HepG2 (cell line): ENCODE results near the gene BBOF1. TPM values are rescaled to one million over a fixed set of nuclear protein-coding genes. Genes with fewer than 3 reads are reported as not detected.

Source experiments
- ATF1 ChIP-seq: IDR thresholded peaks from 2 replicates; pipeline ENCODE4 v1.6.1; 2016; ENCODE audit warnings: mild to moderate bottlenecking, control low read depth
- CEBPB ChIP-seq: IDR thresholded peaks from 2 replicates; pipeline ENCODE4 v1.6.1; 2011; ENCODE audit warnings: low read depth, low read length, improper control_type of control experiment, borderline replicate concordance
- CENPX ChIP-seq: sonication (generic); formaldehyde crosslinking; IDR thresholded peaks from 2 replicates; pipeline ENCODE4 v1.9.0; 2021; ENCODE audit warnings: mild to moderate bottlenecking, missing genetic modification reagents, moderate library complexity
- CREM ChIP-seq, 2 experiments: sonication (generic) in 1 of 2; formaldehyde crosslinking in 1 of 2; IDR thresholded peaks; 2 replicates each; pipeline versions ENCODE4 v1.4.0 to v1.6.1; 2016 to 2020; ENCODE audit warnings: antibody characterized with exemption in 1 of 2, mild to moderate bottlenecking in 1 of 2, missing genetic modification reagents in 1 of 2
- CTCF ChIP-seq: sonication (generic); formaldehyde crosslinking; IDR thresholded peaks from 2 replicates; pipeline ENCODE4 v1.5.0; 2020; ENCODE audit warnings: mild to moderate bottlenecking, missing genetic modification reagents, moderate library complexity
- HNRNPK ChIP-seq: fragments of 200-400 bp; formaldehyde crosslinking; IDR thresholded peaks from 2 replicates; pipeline ENCODE4 v1.6.1; 2018; ENCODE audit warnings: low read length, low read depth, moderate library complexity, mild to moderate bottlenecking; ENCODE audit not compliant: poor library complexity, severe bottlenecking
- IRF2 ChIP-seq: IDR thresholded peaks from 2 replicates; pipeline ENCODE4 v1.6.1; 2018; ENCODE audit warnings: missing genetic modification reagents, missing compliant biosample characterization
- LRRFIP1 ChIP-seq: sonication (generic); formaldehyde crosslinking; conservative IDR thresholded peaks from 2 replicates; pipeline ENCODE4 v1.4.0; 2020; ENCODE audit warnings: missing genetic modification reagents
- MAFF ChIP-seq: IDR thresholded peaks from 2 replicates; pipeline ENCODE4 v1.6.1; 2011; ENCODE audit warnings: low read depth, low read length, improper control_type of control experiment
- RARG ChIP-seq: sonication (generic); formaldehyde crosslinking; IDR thresholded peaks from 2 replicates; pipeline ENCODE4 v1.4.0; 2020; ENCODE audit warnings: low read depth, mild to moderate bottlenecking, missing genetic modification reagents
- WIZ ChIP-seq: sonication (generic); formaldehyde crosslinking; IDR thresholded peaks from 2 replicates; pipeline ENCODE4 v1.5.1; 2020; ENCODE audit warnings: mild to moderate bottlenecking, missing genetic modification reagents
- ZBTB26 ChIP-seq: IDR thresholded peaks from 2 replicates; pipeline ENCODE4 v1.6.1; 2016; ENCODE audit warnings: missing compliant biosample characterization, missing genetic modification reagents, borderline replicate concordance
- ZKSCAN5 ChIP-seq: sonication (generic); formaldehyde crosslinking; IDR thresholded peaks from 2 replicates; pipeline ENCODE4 v1.5.1; 2020; ENCODE audit warnings: mild to moderate bottlenecking, missing genetic modification reagents
- ZNF660 ChIP-seq: sonication (generic); formaldehyde crosslinking; IDR thresholded peaks from 2 replicates; pipeline ENCODE4 v1.5.1; 2020; ENCODE audit warnings: mild to moderate bottlenecking, low read depth, missing genetic modification reagents, borderline replicate concordance
- polyA plus RNA-seq, 8 experiments: library from polyadenylated mRNA; depleted of rRNA in 3 of 8; stranded (reverse) in 7 of 8; unstranded in 1 of 8; fragments of >200 nt; fragmentation: Illumina TruSeq in 4 of 8; extraction: Trizol in 4 of 8; gene quantifications; 2 replicates each; pipeline versions ENCODE4 v1.2.1 to v1.2.3, GENCODE V29; 2011 to 2016; ENCODE audit warnings: low read depth in 4 of 8, missing spikeins in 1 of 8, mixed read lengths in 1 of 8; ENCODE audit not compliant: insufficient read depth in 1 of 8
- total RNA-seq, 5 experiments: library from RNA; depleted of rRNA; stranded (reverse); fragments of >200 nt; fragmentation: Illumina TruSeq; extraction: Trizol; gene quantifications; 2 replicates each; pipeline ENCODE4 v1.2.3, GENCODE V29; 2016; ENCODE audit warnings: low read depth in 1 of 5
- TF ChIP-seq, protein P1 (sequence below): sonication (generic); formaldehyde crosslinking; IDR thresholded peaks from 2 replicates; pipeline ENCODE4 v1.4.0; 2020; ENCODE audit warnings: mild to moderate bottlenecking, missing genetic modification reagents

The BBOF1 gene
- total and polyA plus RNA-seq, 2 of the 13 experiments (the other 11 are each of a cell fraction or from before 2014, with no cell fraction given) = 1.6 to 2.3 TPM

GRCh38 chr14:74084277-74085046 is 65.3 kb downstream of the BBOF1 start, which contains the start of the genes ALDH6A1 and LIN52 (continued):
- TF ChIP-seq, protein P1, sequence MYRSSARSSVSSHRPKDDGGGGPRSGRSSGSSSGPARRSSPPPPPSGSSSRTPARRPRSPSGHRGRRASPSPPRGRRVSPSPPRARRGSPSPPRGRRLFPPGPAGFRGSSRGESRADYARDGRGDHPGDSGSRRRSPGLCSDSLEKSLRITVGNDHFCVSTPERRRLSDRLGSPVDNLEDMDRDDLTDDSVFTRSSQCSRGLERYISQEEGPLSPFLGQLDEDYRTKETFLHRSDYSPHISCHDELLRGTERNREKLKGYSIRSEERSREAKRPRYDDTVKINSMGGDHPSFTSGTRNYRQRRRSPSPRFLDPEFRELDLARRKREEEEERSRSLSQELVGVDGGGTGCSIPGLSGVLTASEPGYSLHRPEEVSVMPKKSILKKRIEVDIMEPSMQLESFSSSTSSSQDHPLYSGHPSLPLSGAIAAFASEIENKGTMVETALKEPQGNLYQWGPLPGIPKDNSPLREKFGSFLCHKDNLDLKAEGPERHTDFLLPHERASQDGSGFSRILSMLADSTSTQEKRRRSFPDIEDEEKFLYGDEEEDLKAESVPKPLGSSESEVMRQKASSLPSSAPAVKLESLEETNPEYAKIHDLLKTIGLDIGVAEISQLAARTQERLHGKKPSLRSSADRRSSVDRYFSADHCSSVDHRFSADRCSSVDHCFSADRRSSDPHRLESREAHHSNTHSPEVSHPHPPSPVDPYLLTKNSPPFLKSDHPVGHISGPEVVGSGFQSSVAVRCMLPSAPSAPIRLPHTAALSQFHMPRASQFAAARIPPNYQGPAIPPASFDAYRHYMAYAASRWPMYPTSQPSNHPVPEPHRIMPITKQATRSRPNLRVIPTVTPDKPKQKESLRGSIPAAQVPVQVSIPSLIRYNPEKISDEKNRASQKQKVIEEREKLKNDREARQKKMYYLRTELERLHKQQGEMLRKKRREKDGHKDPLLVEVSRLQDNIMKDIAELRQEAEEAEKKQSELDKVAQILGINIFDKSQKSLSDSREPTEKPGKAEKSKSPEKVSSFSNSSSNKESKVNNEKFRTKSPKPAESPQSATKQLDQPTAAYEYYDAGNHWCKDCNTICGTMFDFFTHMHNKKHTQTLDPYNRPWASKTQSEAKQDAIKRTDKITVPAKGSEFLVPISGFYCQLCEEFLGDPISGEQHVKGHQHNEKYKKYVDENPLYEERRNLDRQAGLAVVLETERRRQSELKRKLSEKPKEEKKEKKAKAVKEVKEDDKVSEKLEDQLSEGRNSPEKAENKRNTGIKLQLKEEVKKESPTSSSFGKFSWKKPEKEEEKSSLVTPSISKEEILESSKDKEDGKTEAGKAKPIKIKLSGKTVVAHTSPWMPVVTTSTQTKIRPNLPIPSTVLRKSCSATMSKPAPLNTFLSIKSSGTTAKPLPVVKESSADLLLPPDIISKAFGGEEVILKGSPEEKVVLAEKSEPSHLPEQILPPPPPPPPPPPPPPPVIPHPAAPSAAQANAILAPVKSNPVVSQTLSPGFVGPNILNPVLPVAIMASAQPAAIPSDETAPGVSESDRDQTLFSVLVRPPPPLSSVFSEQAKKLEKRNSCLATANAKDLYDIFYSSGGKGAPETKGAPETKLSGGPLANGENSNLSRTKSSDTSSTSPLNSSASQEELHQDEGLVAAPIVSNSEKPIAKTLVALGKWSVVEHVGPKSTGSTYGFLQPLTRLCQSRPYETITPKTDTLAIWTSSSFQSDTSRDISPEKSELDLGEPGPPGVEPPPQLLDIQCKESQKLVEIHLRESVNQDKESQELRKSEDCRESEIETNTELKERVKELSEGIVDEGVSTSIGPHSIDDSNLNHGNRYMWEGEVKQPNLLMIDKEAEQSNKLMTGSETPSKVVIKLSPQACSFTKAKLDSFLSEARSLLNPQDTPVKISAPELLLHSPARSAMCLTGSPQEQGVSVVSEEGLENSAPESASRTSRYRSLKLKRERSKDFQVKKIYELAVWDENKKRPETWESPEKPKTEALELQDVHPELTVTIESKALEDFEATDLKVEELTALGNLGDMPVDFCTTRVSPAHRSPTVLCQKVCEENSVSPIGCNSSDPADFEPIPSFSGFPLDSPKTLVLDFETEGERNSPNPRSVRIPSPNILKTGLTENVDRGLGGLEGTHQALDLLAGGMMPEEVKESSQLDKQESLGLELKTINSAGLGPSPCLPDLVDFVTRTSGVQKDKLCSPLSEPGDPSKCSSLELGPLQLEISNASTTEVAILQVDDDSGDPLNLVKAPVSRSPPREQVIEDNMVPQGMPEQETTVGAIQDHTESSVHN (CRISPR knock-in tag) = no peak
- TF ChIP-seq ZNF660 = no peak
- TF ChIP-seq CREM (IDR thresholded peaks at IDR 0.05) = peak; percentile 89
- no peak for TF ChIP-seq CREM (CRISPR knock-in tag; IDR thresholded peaks at IDR 0.05)
- no peak for TF ChIP-seq ZKSCAN5
- TF ChIP-seq LRRFIP1 (CRISPR knock-in tag) = no peak
- TF ChIP-seq CEBPB = no peak
- no peak for TF ChIP-seq ZBTB26
- TF ChIP-seq WIZ = no peak
- no peak for TF ChIP-seq CENPX (CRISPR knock-in tag)
- TF ChIP-seq CTCF (CRISPR knock-in tag) = peak; percentile 53
- TF ChIP-seq RARG (CRISPR knock-in tag) = no peak
- peak; percentile 86 for TF ChIP-seq ATF1 (CRISPR knock-in tag)
- no peak for TF ChIP-seq MAFF
- no peak for TF ChIP-seq HNRNPK
- peak; percentile 35 for TF ChIP-seq IRF2
